Erythroblast (primary cell): ENCODE measurements around the gene LRBA.

Experiments
- GATA1 ChIP-seq: IDR thresholded peaks from 2 replicates; pipeline ENCODE4 v1.6.1; 2011; ENCODE audit warnings: low read depth, mild to moderate bottlenecking, control low read depth, low read length, moderate library complexity
- POLR2A ChIP-seq: IDR thresholded peaks from 2 replicates; pipeline ENCODE4 v1.6.1; 2011; ENCODE audit warnings: mild to moderate bottlenecking, low read length

- TF ChIP-seq POLR2A (no peak), GATA1 (no peak)
These were observed 445.6 kb downstream of the LRBA start for GRCh38 chr4:150569384-150569987.
